HepG2 (cell line): ENCODE measurements around the gene PML. TPM values are rescaled to one million over a fixed set of nuclear protein-coding genes. Genes with fewer than 3 reads are reported as not detected.

ENCODE experiments used
- ATAC-seq: fragments of 200-7000 bp; cut with Tn5 transposase; 3 replicates; pipeline ENCODE4 v1.9.1; 2020; ENCODE audit warnings: mild to moderate bottlenecking, moderate library complexity
- BruUV-seq: library from RNA; stranded (reverse); fragments of 400-500 nt; replicated peaks from 2 replicates; lab custom pipeline; 2021; lab: Mats Ljungman, UMichigan
- CTCF ChIA-PET: fragments of 300-600 bp; formaldehyde crosslinking; extraction: SDS; loops from one replicate; lab custom pipeline; 2021; ENCODE audit warnings: low total read pairs, inconsistent platforms, low intra/inter-chr PET ratio; lab: Yijun Ruan, JAX
- POLR2A ChIA-PET: fragments of 350-600 bp; sonication (Branson Sonifier 250); formaldehyde crosslinking; loops from one replicate; lab custom pipeline; 2020; ENCODE audit warnings: antibody characterized with exemption, inconsistent platforms; lab: Yijun Ruan, JAX
- DNase-seq: peaks from one replicate; pipeline ENCODE4 v3.0.0-alpha.2; 2015; ENCODE audit warnings: low spot score
- FAIRE-seq: peaks from 3 replicates; lab custom pipeline; 2011; peaks lifted over from hg19 to GRCh38; lab: Jason Lieb, UNC
- H2AFZ ChIP-seq: one replicate; pipeline ENCODE4 v1.6.1; 2011; ENCODE audit warnings: low read length, inconsistent platforms
- H3K27ac ChIP-seq: fragments of 300-600 bp; 3 replicates; pipeline ENCODE4 v1.8.0; 2011; ENCODE audit warnings: mixed run types, mild to moderate bottlenecking, mixed read lengths, low read length, inconsistent platforms; ENCODE audit not compliant: insufficient read depth; ENCODE audit errors: extremely low read length
- H3K27me3 ChIP-seq, 2 experiments: fragments of 200-600 bp in 1 of 2; 2 replicates in 1 of 2; 3 replicates in 1 of 2; pipeline versions ENCODE4 v1.6.0 to v1.8.0; 2011; ENCODE audit warnings: low read length in 2 of 2, mild to moderate bottlenecking in 2 of 2, moderate library complexity in 2 of 2, inconsistent platforms in 1 of 2; ENCODE audit not compliant: insufficient read depth in 2 of 2, control insufficient read depth in 1 of 2
- H3K36me3 ChIP-seq, 2 experiments: fragments of 200-600 bp in 1 of 2; replicated peaks in 1 of 2; 2 replicates in 1 of 2; 3 replicates in 1 of 2; pipeline versions ENCODE4 v1.5.1 to v1.8.0; 2011; ENCODE audit warnings: low read length in 2 of 2, inconsistent platforms in 1 of 2; ENCODE audit not compliant: insufficient read depth in 2 of 2, control insufficient read depth in 1 of 2
- H3K4me1 ChIP-seq: 2 replicates; pipeline ENCODE4 v1.5.1; 2012; ENCODE audit warnings: low read length, inconsistent platforms; ENCODE audit not compliant: insufficient read depth
- H3K4me2 ChIP-seq: 2 replicates; pipeline ENCODE4 v1.6.0; 2011; ENCODE audit warnings: low read depth, low read length, inconsistent platforms
- H3K4me3 ChIP-seq, 3 experiments: fragments of 200-600 bp in 1 of 3; sonication (generic), shearing (Covaris generic) in 1 of 3; replicated peaks in 1 of 3; 2 replicates each; pipeline ENCODE4 v1.5.1; 2011 to 2016; ENCODE audit warnings: low read length in 3 of 3, inconsistent platforms in 2 of 3, low read depth in 2 of 3, mild to moderate bottlenecking in 2 of 3, control low read depth in 1 of 3, mixed read lengths in 1 of 3; ENCODE audit not compliant: insufficient read depth in 1 of 3
- H3K79me2 ChIP-seq: one replicate; pipeline ENCODE4 v1.6.1; 2011; ENCODE audit warnings: low read length, inconsistent platforms; ENCODE audit not compliant: insufficient read depth
- H3K9ac ChIP-seq: 2 replicates; pipeline ENCODE4 v1.6.0; 2011; ENCODE audit warnings: mild to moderate bottlenecking, low read depth, low read length, inconsistent platforms; ENCODE audit not compliant: insufficient read depth
- H3K9me3 ChIP-seq: 2 replicates; pipeline ENCODE4 v1.5.1; 2012; ENCODE audit warnings: mild to moderate bottlenecking, low read length
- H4K20me1 ChIP-seq: 2 replicates; pipeline ENCODE4 v1.6.0; 2011; ENCODE audit warnings: inconsistent platforms, mild to moderate bottlenecking, low read length, moderate library complexity; ENCODE audit not compliant: insufficient read depth
- ADNP ChIP-seq: sonication (generic); formaldehyde crosslinking; IDR thresholded peaks from 2 replicates; pipeline ENCODE4 v1.4.0; 2020; ENCODE audit warnings: missing genetic modification reagents
- BATF2 ChIP-seq: sonication (generic); formaldehyde crosslinking; IDR thresholded peaks from 2 replicates; pipeline ENCODE4 v1.8.0; 2022; ENCODE audit warnings: mild to moderate bottlenecking, missing genetic modification reagents, moderate library complexity
- CBFB ChIP-seq: sonication (generic); formaldehyde crosslinking; IDR thresholded peaks from 2 replicates; pipeline ENCODE4 v1.4.0; 2020; ENCODE audit warnings: missing genetic modification reagents
- FOXP4 ChIP-seq: sonication (generic); formaldehyde crosslinking; IDR thresholded peaks from 2 replicates; pipeline ENCODE4 v1.4.0; 2020; ENCODE audit warnings: missing genetic modification reagents
- KAT8 ChIP-seq: IDR thresholded peaks from 2 replicates; pipeline ENCODE4 v1.6.1; 2016; ENCODE audit warnings: missing genetic modification reagents, missing compliant biosample characterization
- MED1 ChIP-seq: sonication (generic); formaldehyde crosslinking; IDR thresholded peaks from 2 replicates; pipeline ENCODE4 v1.4.0; 2020; ENCODE audit warnings: missing genetic modification reagents
- NCOA5 ChIP-seq: sonication (generic); formaldehyde crosslinking; IDR thresholded peaks from 2 replicates; pipeline ENCODE4 v1.4.0; 2020; ENCODE audit warnings: missing genetic modification reagents
- NRL ChIP-seq: sonication (generic); formaldehyde crosslinking; IDR thresholded peaks from 2 replicates; pipeline ENCODE4 v1.5.0; 2020; ENCODE audit warnings: missing genetic modification reagents, mild to moderate bottlenecking, moderate library complexity, borderline replicate concordance
- PHF5A ChIP-seq: IDR thresholded peaks from one replicate; pipeline ENCODE4 v1.6.1; 2018; ENCODE audit warnings: low read depth, missing genetic modification reagents; ENCODE audit not compliant: unreplicated experiment
- PREB ChIP-seq: sonication (generic); formaldehyde crosslinking; IDR thresholded peaks from 2 replicates; pipeline ENCODE4 v1.4.0; 2020; ENCODE audit warnings: missing genetic modification reagents
- SIN3B ChIP-seq: fragments of 150-350 bp; IDR thresholded peaks from 2 replicates; pipeline ENCODE4 v1.6.1; 2014; ENCODE audit warnings: low read length
- SRSF9 ChIP-seq: fragments of 200-400 bp; formaldehyde crosslinking; IDR thresholded peaks from 2 replicates; pipeline ENCODE4 v1.6.1; 2018; ENCODE audit warnings: borderline replicate concordance, mild to moderate bottlenecking, low read depth, low read length; ENCODE audit not compliant: insufficient read depth, poor library complexity, severe bottlenecking
- TEF ChIP-seq: sonication (generic); formaldehyde crosslinking; IDR thresholded peaks from 2 replicates; pipeline ENCODE4 v1.5.0; 2020; ENCODE audit warnings: missing genetic modification reagents
- ZNF503 ChIP-seq: sonication (generic); formaldehyde crosslinking; IDR thresholded peaks from 2 replicates; pipeline ENCODE4 v1.4.0; 2020; ENCODE audit warnings: missing genetic modification reagents
- ZNF589 ChIP-seq: sonication (generic); formaldehyde crosslinking; conservative IDR thresholded peaks from 2 replicates; pipeline ENCODE4 v1.8.0; 2022; ENCODE audit warnings: mild to moderate bottlenecking, moderate library complexity, missing genetic modification reagents
- WGBS: methylation state at CpG from one replicate; pipeline ENCODE4 v1.1.6; 2017; ENCODE audit warnings: low lambda C conversion rate; 5-methylcytosine and 5-hydroxymethylcytosine counted together
- in situ Hi-C: cut with HindIII; loops from 2 replicates; pipeline ENCODE4 v1.10.0; 2017; ENCODE audit warnings: low pct_unique_long_range_greater_than_20kb; ENCODE audit not compliant: extremely low pct_ligation_motif_present
- intact Hi-C: fragments of 100-400 bp; cut with micrococcal nuclease; formaldehyde crosslinking; loops from one replicate; pipeline ENCODE4 v1.10.0; 2022; ENCODE audit not compliant: unreplicated experiment
- polyA plus RNA-seq, 8 experiments: library from polyadenylated mRNA; depleted of rRNA in 3 of 8; stranded (reverse) in 7 of 8; unstranded in 1 of 8; fragments of >200 nt; fragmentation: Illumina TruSeq in 4 of 8; extraction: Trizol in 4 of 8; gene quantifications; 2 replicates each; pipeline versions ENCODE4 v1.2.1 to v1.2.3, GENCODE V29; 2011 to 2016; ENCODE audit warnings: low read depth in 4 of 8, missing spikeins in 1 of 8, mixed read lengths in 1 of 8; ENCODE audit not compliant: insufficient read depth in 1 of 8
- total RNA-seq, 5 experiments: library from RNA; depleted of rRNA; stranded (reverse); fragments of >200 nt; fragmentation: Illumina TruSeq; extraction: Trizol; gene quantifications; 2 replicates each; pipeline ENCODE4 v1.2.3, GENCODE V29; 2016; ENCODE audit warnings: low read depth in 1 of 5

PML gene
- total and polyA plus RNA-seq, 2 of the 13 experiments (the other 11 are each of a cell fraction or from before 2014, with no cell fraction given), result 2.9 to 3.9 TPM

- TF ChIP-seq NRL (CRISPR knock-in tag) (no peak), SRSF9 (no peak), KAT8 (CRISPR knock-in tag) (no peak)
Observed at GRCh38 chr15:73956743-73957135, 37.8 kb upstream of the PML start (continued).

GRCh38 chr15:73957276-73957675 lies 37.2 kb upstream of the PML start:
- POLR2A ChIA-PET, result no interaction called here
- Histone ChIP-seq H3K27me3 (peaks cover 2 to 30% of the 10 kb centered on the region in 2 experiments; a peak in 4 of 5 replicates), H3K4me1 (no peaks in the 10 kb centered on the region), H4K20me1 (no peaks in the 10 kb centered on the region), H3K9ac (no peak overlapping the region), H3K79me2 (no peaks in the 10 kb centered on the region), H3K36me3 (no peaks in the 10 kb centered on the region), H3K27ac (no peak overlapping the region), H2AFZ (no peak overlapping the region), H3K9me3 (no peaks in the 10 kb centered on the region), H3K4me3 (no peak overlapping the region), H3K4me2 (no peak overlapping the region)
- intact Hi-C loops (no loop called here), in situ Hi-C loops (no loop called here)
- FAIRE-seq (no peak), DNase-seq (no peak), ATAC-seq (no peak)
- CTCF ChIA-PET, result no interaction called here
- BruUV-seq, result no TSS peak
- 18% methylated on average over 6 of the region's 8 CpGs for WGBS
- no peak for TF ChIP-seq ZNF503 (CRISPR knock-in tag)
- TF ChIP-seq NCOA5 (CRISPR knock-in tag), result no peak
- TF ChIP-seq ADNP (CRISPR knock-in tag), result no peak
- no peak for TF ChIP-seq CBFB (CRISPR knock-in tag)
- no peak for TF ChIP-seq MED1 (CRISPR knock-in tag)
- no peak for TF ChIP-seq BATF2 (CRISPR knock-in tag)
- TF ChIP-seq SIN3B, result no peak
- TF ChIP-seq ZNF589 (CRISPR knock-in tag), result no peak
- TF ChIP-seq FOXP4 (CRISPR knock-in tag), result no peak
- no peak for TF ChIP-seq PHF5A (CRISPR knock-in tag)
- TF ChIP-seq TEF (CRISPR knock-in tag), result no peak
- TF ChIP-seq PREB (CRISPR knock-in tag), result no peak
